Measurements from ENCODE around the gene POPDC2.

DNA sequence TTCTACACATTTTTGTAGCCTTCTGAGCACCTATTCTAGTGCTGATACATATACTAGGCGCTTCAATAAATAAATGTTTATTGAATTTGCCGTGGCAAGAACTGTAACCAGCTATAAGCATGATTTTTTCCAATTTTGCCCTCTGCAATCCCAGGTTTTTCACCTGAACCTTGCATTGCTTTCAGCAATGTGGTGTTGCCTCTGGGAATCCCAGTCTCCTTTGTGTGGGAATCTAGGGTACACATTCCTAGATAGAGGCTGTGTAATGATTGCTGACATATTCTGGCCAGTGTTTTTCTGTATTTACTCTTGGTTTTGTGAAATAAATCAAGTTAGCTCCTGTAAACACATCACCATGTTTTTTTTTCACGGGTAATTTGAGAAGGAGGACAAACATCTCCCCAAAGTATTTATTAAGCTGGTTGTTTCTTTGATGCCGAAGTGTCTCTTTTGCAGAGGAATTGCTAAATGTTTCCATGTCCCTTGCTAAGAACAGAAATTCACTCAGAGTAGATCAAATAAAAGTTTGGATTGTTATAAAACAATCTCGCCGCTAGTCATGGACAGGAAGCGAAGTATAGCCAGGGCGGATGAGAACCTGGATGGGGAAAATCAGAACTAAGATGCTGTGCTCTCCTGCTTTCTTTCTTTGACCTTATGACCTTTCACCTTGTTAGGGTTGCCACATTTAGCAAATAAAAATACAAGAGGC is 43.6 kb upstream of the POPDC2 start:
- TF ChIP-seq CTCF (IDR thresholded peaks at IDR 0.05; ENCODE audit: borderline replicate concordance, extremely low read depth, low read length, poor library complexity, severe bottlenecking) (no peak), EZH2 (IDR thresholded peaks at IDR 0.05; ENCODE audit: borderline replicate concordance, low read depth, low read length, severe bottlenecking) (no peak)
